SK-N-MC (cell line): ENCODE measurements around the gene BCORL1.

ENCODE experiments used
- DNase-seq: peaks from one replicate; pipeline ENCODE4 v3.0.0-alpha.2; 2011; ENCODE audit warnings: low read depth, low spot score
- H3K27ac ChIP-seq: fragments of 200-600 bp; sonication (generic); 2 replicates; pipeline ENCODE4 v1.5.1; 2016; ENCODE audit warnings: mixed run types
- H3K36me3 ChIP-seq: fragments of 200-600 bp; sonication (generic); 2 replicates; pipeline ENCODE4 v1.6.1; 2017; ENCODE audit warnings: antibody characterized with exemption, low read length, mixed read lengths; ENCODE audit not compliant: insufficient read depth
- H3K4me3 ChIP-seq: fragments of 200-600 bp; sonication (generic); 2 replicates; pipeline ENCODE4 v1.5.1; 2016
- H3K9ac ChIP-seq: fragments of 200-600 bp; sonication (generic); 2 replicates; pipeline ENCODE4 v1.8.0; 2017; ENCODE audit warnings: mixed run types, mixed read lengths; ENCODE audit not compliant: insufficient read length
- H3K9me3 ChIP-seq: fragments of 200-600 bp; sonication (generic); 2 replicates; pipeline ENCODE4 v1.6.1; 2017; ENCODE audit warnings: low read depth, mild to moderate bottlenecking, antibody characterized with exemption, low read length, moderate library complexity, mixed read lengths
- EZH2 ChIP-seq: fragments of 200-600 bp; sonication (generic); IDR thresholded peaks from one replicate; pipeline ENCODE4 v1.6.1; 2017; ENCODE audit warnings: antibody characterized with exemption
- FOXP2 ChIP-seq: optimal IDR thresholded peaks from 2 replicates; pipeline ENCODE3; 2011; ENCODE audit warnings: mild to moderate bottlenecking, moderate library complexity; ENCODE audit not compliant: insufficient read depth; ENCODE audit errors: extremely low read length, control extremely low read depth
- POLR2AphosphoS5 ChIP-seq: IDR thresholded peaks from 2 replicates; pipeline ENCODE4 v1.6.1; 2012; ENCODE audit warnings: mild to moderate bottlenecking, low read depth, low read length, borderline replicate concordance

BCORL1 gene

GRCh38 chrX:129980540-129981199 lies 1.8 kb upstream of the BCORL1 start:
- H3K27ac ChIP-seq = no peak overlapping the region
- H3K9ac ChIP-seq = no peak overlapping the region
- H3K4me3 ChIP-seq = no peak overlapping the region
- H3K36me3 ChIP-seq = no peaks in the 10 kb centered on the region
- DNase-seq = no peak
- TF ChIP-seq POLR2AphosphoS5 (no peak), FOXP2 (no peak), EZH2 (no peak)
- H3K9me3 ChIP-seq = no peaks in the 10 kb centered on the region

- Histone ChIP-seq H3K9ac (no peak overlapping the region), H3K9me3 (no peaks in the 10 kb centered on the region), H3K36me3 (no peaks in the 10 kb centered on the region), H3K4me3 (no peak overlapping the region), H3K27ac (no peak overlapping the region)
- no peak for TF ChIP-seq EZH2
- TF ChIP-seq FOXP2 = no peak
- TF ChIP-seq POLR2AphosphoS5 = no peak
- DNase-seq = no peak
Measured at GRCh38 chrX:129981200-129981553, 1.3 kb upstream of the BCORL1 start.

GRCh38 chrX:129981752-129982299 lies 609 bp upstream of the BCORL1 start:
- Histone ChIP-seq H3K9ac (peak overlapping the region; percentile 32), H3K9me3 (no peaks in the 10 kb centered on the region), H3K27ac (no peak overlapping the region), H3K4me3 (peak overlapping the region; percentile 76), H3K36me3 (no peaks in the 10 kb centered on the region)
- DNase-seq = no peak
- no peak for TF ChIP-seq FOXP2

GRCh38 chrX:129983575-129984110 lies 1.2 kb downstream of the BCORL1 start:
- no peak overlapping the region for H3K4me3 ChIP-seq
- no peak overlapping the region for H3K9ac ChIP-seq
- H3K36me3 ChIP-seq = no peaks in the 10 kb centered on the region
- no peak for TF ChIP-seq POLR2AphosphoS5
- TF ChIP-seq EZH2 = no peak
- no peak for TF ChIP-seq FOXP2
- no peaks in the 10 kb centered on the region for H3K9me3 ChIP-seq
- no peak overlapping the region for H3K27ac ChIP-seq
- no peak for DNase-seq

GRCh38 chrX:129984111-129984958 lies 1.9 kb downstream of the BCORL1 start:
- TF ChIP-seq POLR2AphosphoS5 (no peak), EZH2 (no peak), FOXP2 (no peak)
- Histone ChIP-seq H3K36me3 (no peaks in the 10 kb centered on the region), H3K9ac (peak overlapping the region; percentile 41), H3K27ac (no peak overlapping the region), H3K4me3 (peak overlapping the region; percentile 75), H3K9me3 (no peaks in the 10 kb centered on the region)
- no peak for DNase-seq

- H3K9me3 ChIP-seq = no peaks in the 10 kb centered on the region
- no peaks in the 10 kb centered on the region for H3K36me3 ChIP-seq
- H3K4me3 ChIP-seq = no peak overlapping the region
- H3K9ac ChIP-seq = no peak overlapping the region
- DNase-seq = no peak
- H3K27ac ChIP-seq = no peak overlapping the region
- TF ChIP-seq EZH2 = no peak
- no peak for TF ChIP-seq FOXP2
- TF ChIP-seq POLR2AphosphoS5 = no peak
Measured at GRCh38 chrX:129987871-129988270, 5.4 kb downstream of the BCORL1 start.

- H3K27ac ChIP-seq = no peak overlapping the region
- H3K9ac ChIP-seq = no peak overlapping the region
- no peaks in the 10 kb centered on the region for H3K36me3 ChIP-seq
- H3K9me3 ChIP-seq = no peaks in the 10 kb centered on the region
- no peak for DNase-seq
- no peak overlapping the region for H3K4me3 ChIP-seq
- TF ChIP-seq FOXP2 (no peak), EZH2 (no peak), POLR2AphosphoS5 (no peak)
Measured at GRCh38 chrX:129992181-129992580, 9.7 kb downstream of the BCORL1 start.

- H3K9me3 ChIP-seq = no peaks in the 10 kb centered on the region
- DNase-seq = no peak
- no peak overlapping the region for H3K9ac ChIP-seq
- H3K36me3 ChIP-seq = no peaks in the 10 kb centered on the region
- TF ChIP-seq POLR2AphosphoS5 = no peak
- no peak for TF ChIP-seq FOXP2
- TF ChIP-seq EZH2 = no peak
- no peak overlapping the region for H3K27ac ChIP-seq
- no peak overlapping the region for H3K4me3 ChIP-seq
Measured at GRCh38 chrX:129996120-129996519, 13.7 kb downstream of the BCORL1 start.

- H3K27ac ChIP-seq = no peak overlapping the region
- no peak for DNase-seq
- H3K9ac ChIP-seq = no peak overlapping the region
- no peak overlapping the region for H3K4me3 ChIP-seq
- H3K9me3 ChIP-seq = no peaks in the 10 kb centered on the region
- no peak for TF ChIP-seq FOXP2
- no peak for TF ChIP-seq EZH2
- no peak for TF ChIP-seq POLR2AphosphoS5
- no peaks in the 10 kb centered on the region for H3K36me3 ChIP-seq
Measured at GRCh38 chrX:129997086-129997485, 14.7 kb downstream of the BCORL1 start.
